ENCODE measurements around the gene TLCD1. TPM values are rescaled to one million over a fixed set of nuclear protein-coding genes. Genes with fewer than 3 reads are reported as not detected.

The TLCD1 gene
- polyA plus RNA-seq, 1 donor from 2014 or later = 0.49 TPM

- peak overlapping the region in 1 of 4 donors; percentile 86 for H3K4me3 Mint-ChIP-seq
- H3K4me1 Mint-ChIP-seq = peaks cover 6 to 14% (median 8%) of the 10 kb centered on the region in 3 donors
- no peaks in the 10 kb centered on the region for H3K36me3 Mint-ChIP-seq
- H3K9me3 Mint-ChIP-seq = no peaks in the 10 kb centered on the region
- no peaks in the 10 kb centered on the region for H3K27me3 Mint-ChIP-seq
- peak overlapping the region; percentile 73 to 96 (median 91) for H3K27ac Mint-ChIP-seq
These were observed 24.4 kb upstream of the TLCD1 start for GRCh38 chr17:28750178-28751047.

DNA sequence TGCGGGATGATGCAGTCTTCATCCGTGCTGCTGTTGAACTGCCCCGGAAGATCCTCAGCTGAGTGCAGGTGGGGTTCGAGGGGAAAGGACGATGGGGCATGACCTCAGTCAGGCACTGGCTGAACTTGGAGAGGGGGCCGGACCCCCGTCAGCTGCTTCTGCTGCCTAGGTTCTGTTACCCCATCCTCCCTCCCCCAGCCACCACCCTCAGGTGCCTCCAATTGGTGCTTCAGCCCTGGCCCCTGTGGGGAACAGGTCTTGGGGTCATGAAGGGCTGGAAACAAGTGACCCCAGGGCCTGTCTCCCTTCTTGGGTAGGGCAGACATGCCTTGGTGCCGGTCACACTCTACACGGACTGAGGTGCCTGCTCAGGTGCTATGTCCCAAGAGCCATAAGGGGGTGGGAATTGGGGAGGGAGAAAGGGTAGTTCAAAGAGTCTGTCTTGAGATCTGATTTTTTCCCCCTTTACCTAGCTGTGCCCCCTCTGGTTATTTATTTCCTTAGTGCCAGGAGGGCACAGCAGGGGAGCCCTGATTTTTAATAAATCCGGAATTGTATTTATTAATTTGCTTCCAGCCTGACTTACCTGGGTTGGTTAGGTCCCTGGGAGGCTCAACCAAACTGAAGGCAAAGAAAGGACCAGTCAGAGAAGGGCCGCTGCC is 23.6 kb upstream of the TLCD1 start:
- Mint-ChIP-seq H3K9me3 (no peaks in the 10 kb centered on the region), H3K36me3 (no peaks in the 10 kb centered on the region), H3K4me3 (peak overlapping the region in 1 of 4 donors; percentile 99), H3K27me3 (no peaks in the 10 kb centered on the region), H3K4me1 (peaks cover 6 to 16% (median 8%) of the 10 kb centered on the region in 3 donors), H3K27ac (peak overlapping the region; percentile 73 to 96 (median 91))

GRCh38 chr17:28748852-28749515 is 23.0 kb upstream of the TLCD1 start:
- Mint-ChIP-seq H3K4me1 (peaks cover 6 to 20% (median 8%) of the 10 kb centered on the region in 3 donors), H3K9me3 (no peaks in the 10 kb centered on the region), H3K27me3 (no peaks in the 10 kb centered on the region), H3K27ac (peak overlapping the region; percentile 73 to 96 (median 91)), H3K36me3 (no peaks in the 10 kb centered on the region), H3K4me3 (peak overlapping the region in 2 of 4 donors; percentile 21 to 99)

DNA sequence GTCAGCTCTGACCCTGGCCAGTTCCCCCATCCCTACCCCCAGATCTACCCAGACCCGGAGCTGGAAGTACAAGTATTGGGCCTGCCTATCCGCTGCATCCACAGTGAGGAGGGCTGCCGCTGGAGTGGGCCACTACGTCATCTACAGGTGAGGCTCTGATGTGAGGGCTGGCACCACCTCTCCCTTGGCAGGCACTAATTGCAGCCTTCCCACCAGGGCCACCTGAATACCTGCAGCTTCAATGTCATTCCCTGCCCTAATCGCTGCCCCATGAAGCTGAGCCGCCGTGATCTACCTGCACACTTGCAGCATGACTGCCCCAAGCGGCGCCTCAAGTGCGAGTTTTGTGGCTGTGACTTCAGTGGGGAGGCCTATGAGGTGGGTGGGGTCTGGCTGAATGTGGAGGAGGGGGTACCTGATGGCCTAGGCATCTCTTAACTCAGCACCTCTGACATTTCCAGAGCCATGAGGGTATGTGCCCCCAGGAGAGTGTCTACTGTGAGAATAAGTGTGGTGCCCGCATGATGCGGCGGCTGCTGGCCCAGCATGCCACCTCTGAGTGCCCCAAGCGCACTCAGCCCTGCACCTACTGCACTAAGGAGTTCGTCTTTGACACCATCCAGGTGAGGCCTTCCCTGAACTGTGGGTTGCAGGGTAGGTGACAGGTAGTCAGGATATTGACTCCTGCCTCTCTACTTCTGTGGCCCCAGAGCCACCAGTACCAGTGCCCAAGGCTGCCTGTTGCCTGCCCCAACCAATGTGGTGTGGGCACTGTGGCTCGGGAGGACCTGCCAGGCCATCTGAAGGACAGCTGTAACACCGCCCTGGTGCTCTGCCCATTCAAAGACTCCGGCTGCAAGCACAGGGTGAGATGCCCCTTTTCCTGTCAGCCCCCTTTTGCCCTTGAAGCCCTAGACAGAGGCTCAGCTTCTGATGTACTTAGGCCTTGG is 22.0 kb upstream of the TLCD1 start:
- no peaks in the 10 kb centered on the region for H3K36me3 Mint-ChIP-seq
- peak overlapping the region; percentile 73 to 96 (median 94) for H3K27ac Mint-ChIP-seq
- H3K9me3 Mint-ChIP-seq = no peaks in the 10 kb centered on the region
- H3K4me1 Mint-ChIP-seq = peaks cover 8 to 21% (median 9%) of the 10 kb centered on the region in 3 donors
- peak overlapping the region in 2 of 4 donors; percentile 49 to 99 for H3K4me3 Mint-ChIP-seq
- no peaks in the 10 kb centered on the region for H3K27me3 Mint-ChIP-seq

DNA sequence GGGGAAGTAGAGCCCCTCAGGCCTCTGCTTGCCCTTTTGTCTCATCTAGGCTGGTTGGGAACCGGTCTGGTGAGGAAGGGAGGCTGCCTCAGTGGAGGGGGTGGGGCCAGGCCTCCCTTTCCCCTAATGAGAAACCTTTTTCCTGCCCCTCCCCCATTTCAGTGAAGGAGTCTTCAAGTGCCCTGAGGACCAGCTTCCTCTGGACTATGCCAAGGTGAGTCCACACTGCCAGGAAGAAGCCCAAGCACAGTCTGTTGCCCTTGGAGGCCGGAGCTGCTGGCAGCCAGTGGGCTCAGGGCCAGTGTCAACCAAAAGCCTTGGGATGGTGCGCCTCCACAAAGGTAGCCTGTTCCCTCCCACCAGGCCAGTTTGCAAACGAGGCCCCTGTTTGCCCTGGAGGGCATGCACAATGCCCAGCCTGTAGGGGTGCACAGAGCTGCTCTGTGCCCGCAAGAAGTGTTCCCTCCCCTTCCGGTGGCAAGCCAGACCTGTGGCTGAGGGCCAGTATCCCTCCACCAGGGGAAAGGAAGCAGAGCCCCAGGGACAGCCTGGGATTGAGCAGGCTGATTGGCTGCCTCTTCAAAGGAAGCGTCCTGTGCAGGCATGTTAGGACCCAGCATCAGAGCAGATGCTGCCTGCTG is 21.1 kb upstream of the TLCD1 start:
- H3K27ac Mint-ChIP-seq = peak overlapping the region; percentile 16 to 99 (median 73)
- H3K9me3 Mint-ChIP-seq = no peaks in the 10 kb centered on the region
- H3K36me3 Mint-ChIP-seq = no peaks in the 10 kb centered on the region
- H3K4me3 Mint-ChIP-seq = peak overlapping the region in 3 of 4 donors; percentile 74 to 99 (median 96)
- no peaks in the 10 kb centered on the region for H3K27me3 Mint-ChIP-seq
- H3K4me1 Mint-ChIP-seq = peaks cover 9 to 24% (median 11%) of the 10 kb centered on the region in 3 donors

DNA sequence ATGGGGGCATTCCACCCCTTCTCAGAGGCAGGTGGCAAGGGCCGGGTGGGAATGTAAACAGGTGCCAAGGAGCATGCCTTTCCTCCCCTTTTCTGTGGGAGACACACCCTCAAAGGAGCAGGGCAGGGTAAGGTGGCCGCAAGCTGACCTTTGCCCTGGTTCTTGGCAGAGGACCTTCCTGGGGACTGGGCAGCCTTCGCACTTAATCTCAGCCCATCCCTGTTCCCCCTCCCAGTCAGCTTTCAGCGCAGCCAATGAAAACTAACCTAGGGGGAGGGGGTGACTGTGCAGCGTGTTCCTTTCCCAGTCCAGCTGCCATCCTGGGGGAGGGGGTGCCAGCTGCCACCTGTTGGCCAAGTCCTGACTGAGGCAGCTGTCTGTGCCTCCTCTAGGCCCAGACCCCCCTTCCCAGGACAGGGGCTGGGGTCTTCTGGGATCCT is 20.6 kb upstream of the TLCD1 start:
- H3K27me3 Mint-ChIP-seq = no peaks in the 10 kb centered on the region
- H3K36me3 Mint-ChIP-seq = no peaks in the 10 kb centered on the region
- H3K9me3 Mint-ChIP-seq = no peaks in the 10 kb centered on the region
- peak overlapping the region; percentile 74 to 99 (median 94) for H3K4me3 Mint-ChIP-seq
- peaks cover 14 to 27% (median 16%) of the 10 kb centered on the region in 3 donors for H3K4me1 Mint-ChIP-seq
- H3K27ac Mint-ChIP-seq = peak overlapping the region; percentile 16 to 99 (median 59)

GRCh38 chr17:28745786-28746411 is 19.9 kb upstream of the TLCD1 start:
- no peaks in the 10 kb centered on the region for H3K36me3 Mint-ChIP-seq
- peak overlapping the region; percentile 94 to 99 (median 95) for H3K27ac Mint-ChIP-seq
- no peaks in the 10 kb centered on the region for H3K9me3 Mint-ChIP-seq
- peaks cover 3% of the 10 kb centered on the region for H3K27me3 Mint-ChIP-seq
- H3K4me3 Mint-ChIP-seq = peak overlapping the region; percentile 93 to 99 (median 96)
- peaks cover 20 to 31% (median 23%) of the 10 kb centered on the region in 3 donors for H3K4me1 Mint-ChIP-seq

GRCh38 chr17:28744972-28745785 is 19.1 kb upstream of the TLCD1 start:
- Mint-ChIP-seq H3K27ac (peak overlapping the region; percentile 94 to 99 (median 95)), H3K9me3 (no peaks in the 10 kb centered on the region), H3K4me3 (peak overlapping the region; percentile 93 to 99 (median 96)), H3K4me1 (peaks cover 23 to 26% (median 24%) of the 10 kb centered on the region in 3 donors), H3K36me3 (no peaks in the 10 kb centered on the region), H3K27me3 (peaks cover 3% of the 10 kb centered on the region)

- Mint-ChIP-seq H3K36me3 (peaks cover 2% of the 10 kb centered on the region), H3K27ac (peak overlapping the region; percentile 95 to 100 (median 99)), H3K27me3 (peaks cover 3% of the 10 kb centered on the region), H3K9me3 (no peaks in the 10 kb centered on the region), H3K4me3 (peak overlapping the region; percentile 93 to 99 (median 96)), H3K4me1 (peaks cover 22 to 27% (median 23%) of the 10 kb centered on the region in 3 donors)
These were observed 18.3 kb upstream of the TLCD1 start for GRCh38 chr17:28744104-28744971.

DNA sequence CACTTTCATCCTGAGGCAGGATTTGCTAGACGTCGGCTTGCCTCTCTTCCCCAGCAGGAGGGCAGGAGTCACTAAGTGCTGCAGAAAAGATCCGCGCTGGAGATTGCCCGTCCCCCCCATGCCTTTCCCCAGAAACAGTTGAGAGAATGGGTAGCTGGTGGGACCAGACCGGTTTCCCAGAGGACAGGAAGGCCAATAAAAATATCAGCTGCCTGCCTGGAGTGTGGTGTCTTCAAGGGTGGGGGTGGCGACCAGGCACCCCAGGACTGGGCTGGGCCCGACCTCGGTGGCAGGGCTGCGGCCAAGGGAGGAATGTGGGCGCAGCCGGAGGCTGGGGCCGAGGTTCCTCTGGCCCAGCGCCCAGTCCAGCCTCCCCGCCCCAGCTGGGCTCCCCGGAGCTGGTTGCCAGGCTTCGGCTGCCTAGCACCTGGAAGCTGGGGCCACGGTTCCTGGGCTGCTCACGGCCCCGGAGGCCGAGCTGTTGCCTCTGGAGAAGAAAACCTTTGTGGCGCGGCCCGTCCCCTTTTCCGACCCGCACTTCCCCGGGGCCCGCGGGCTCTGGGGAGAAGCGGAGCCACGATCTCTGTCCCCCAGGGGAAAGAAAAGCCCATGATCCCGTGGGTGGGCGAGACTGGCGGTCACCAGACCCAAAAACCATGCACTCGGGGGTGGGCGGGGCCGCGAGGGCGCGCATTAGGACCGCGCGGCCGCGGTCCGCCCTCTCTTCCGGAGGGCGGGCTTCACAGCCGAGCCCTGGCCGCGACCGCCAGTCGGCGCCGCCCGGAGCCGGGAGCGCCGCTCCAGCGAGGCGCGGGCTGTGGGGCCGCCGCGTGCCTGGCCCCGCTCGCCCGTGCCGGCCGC is 17.4 kb upstream of the TLCD1 start, which contains the start of gene TRAF4:
Gene TRAF4 (plus strand): TSS at position 769 of the 861 bp plus-strand sequence. CDS start 102 bp downstream, outside the sequence.
- H3K27ac Mint-ChIP-seq = peak within 1 kb of the TSS; percentile 99 to 100 (median 100)
- peaks cover 2% of the 10 kb centered on the region for H3K36me3 Mint-ChIP-seq
- H3K9me3 Mint-ChIP-seq = no peaks in the 10 kb centered on the region
- peak within 1 kb of the TSS; percentile 93 to 99 (median 96) for H3K4me3 Mint-ChIP-seq
- H3K4me1 Mint-ChIP-seq = peaks cover 25 to 32% (median 29%) of the 10 kb centered on the region in 3 donors
- peaks cover 4% of the 10 kb centered on the region for H3K27me3 Mint-ChIP-seq
